GM12875 (cell line): ENCODE data around the gene OXER1.

Experiments used
- H3K4me3 ChIP-seq: one replicate; pipeline ENCODE4 v1.5.1; 2011; ENCODE audit warnings: low read depth, low read length, control low read depth
- CTCF ChIP-seq: IDR thresholded peaks from 2 replicates; pipeline ENCODE4 v1.5.1; 2011; ENCODE audit warnings: low read depth, mild to moderate bottlenecking, control low read depth, inconsistent platforms, low read length, moderate library complexity, borderline replicate concordance; ENCODE audit not compliant: insufficient read depth

OXER1 gene

DNA sequence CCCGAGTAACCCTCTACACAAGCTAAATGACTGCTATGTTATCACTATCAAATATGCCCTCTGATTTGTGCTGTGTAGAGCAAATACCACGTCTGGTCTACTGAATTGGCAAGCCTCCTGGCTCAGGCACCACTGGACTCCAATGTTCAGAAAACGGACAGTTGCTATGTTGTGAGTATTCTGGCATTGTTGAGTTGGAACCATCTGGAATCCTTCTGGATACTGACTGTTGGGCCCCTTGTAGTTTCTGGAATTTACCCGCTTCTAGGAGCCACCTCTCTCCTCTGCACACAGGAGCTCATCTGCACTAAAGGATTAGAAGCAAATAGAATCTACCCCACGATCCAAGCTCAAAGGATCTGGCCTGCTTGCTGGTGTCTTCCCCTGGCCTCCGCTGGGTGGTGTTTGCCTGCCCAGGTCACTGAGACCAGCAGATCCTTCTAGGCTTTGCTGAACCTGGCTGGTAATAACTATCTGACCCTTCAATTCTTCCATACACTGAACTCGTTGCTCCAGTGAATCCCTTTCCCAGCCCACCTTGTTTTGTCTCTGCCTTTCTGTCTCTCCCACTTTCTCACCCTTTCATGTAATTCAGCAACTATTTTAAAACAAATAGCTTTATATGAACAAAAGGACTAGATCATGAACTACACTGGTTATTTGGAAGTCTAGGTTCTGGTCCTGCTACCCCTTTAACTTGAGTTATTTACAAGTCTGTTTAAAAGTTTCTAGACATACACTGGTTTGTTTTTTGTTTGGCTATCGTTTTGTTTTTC lies 30.5 kb upstream of the OXER1 start:
- TF ChIP-seq CTCF = peak; percentile 81
- H3K4me3 ChIP-seq = peak overlapping the region; percentile 2

DNA sequence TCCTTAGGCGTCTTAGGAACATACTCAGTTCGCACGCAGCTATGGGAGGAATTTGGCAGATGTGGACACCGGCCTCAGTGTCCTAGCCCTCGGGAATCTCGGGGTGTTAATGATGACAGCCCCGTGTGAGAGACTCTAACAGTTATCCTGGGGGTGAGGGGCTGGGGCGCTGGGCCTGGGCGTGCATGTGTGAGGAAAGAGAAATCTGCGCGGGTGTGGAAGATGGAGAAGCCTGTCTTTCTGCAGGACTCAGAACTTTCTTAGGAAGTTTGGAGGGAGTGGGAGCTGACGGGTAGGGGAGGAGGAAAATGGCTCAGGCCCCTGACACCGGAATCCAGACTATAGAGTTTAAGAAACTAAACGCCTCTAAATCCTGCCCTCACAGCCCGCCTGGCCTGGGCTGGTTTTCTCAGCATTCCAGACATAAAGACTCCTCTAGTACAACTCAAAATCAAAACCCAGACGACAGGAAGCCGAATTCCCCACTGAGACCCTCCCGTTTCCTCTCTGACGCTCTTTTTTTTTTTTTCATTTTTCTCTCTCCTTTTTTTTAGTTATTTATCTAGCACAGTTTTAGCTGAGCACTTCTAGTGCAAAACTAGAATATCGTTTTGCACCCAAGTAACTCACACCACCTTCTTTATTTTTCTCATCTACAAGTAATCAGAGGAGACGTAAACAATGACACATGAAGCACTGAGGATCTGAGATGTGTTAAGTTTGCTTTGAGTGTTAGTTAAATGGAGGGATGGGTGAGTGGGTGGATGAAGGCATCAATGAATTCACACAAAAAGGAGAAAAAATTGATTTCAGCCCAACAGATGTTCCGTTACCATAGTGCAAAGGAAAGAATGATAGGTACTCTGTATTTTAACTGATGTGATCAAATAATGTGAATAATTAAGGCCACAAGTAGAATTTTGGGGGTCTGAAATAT lies 29.7 kb upstream of the OXER1 start:
- peak overlapping the region; percentile 62 for H3K4me3 ChIP-seq
- TF ChIP-seq CTCF = no peak

DNA sequence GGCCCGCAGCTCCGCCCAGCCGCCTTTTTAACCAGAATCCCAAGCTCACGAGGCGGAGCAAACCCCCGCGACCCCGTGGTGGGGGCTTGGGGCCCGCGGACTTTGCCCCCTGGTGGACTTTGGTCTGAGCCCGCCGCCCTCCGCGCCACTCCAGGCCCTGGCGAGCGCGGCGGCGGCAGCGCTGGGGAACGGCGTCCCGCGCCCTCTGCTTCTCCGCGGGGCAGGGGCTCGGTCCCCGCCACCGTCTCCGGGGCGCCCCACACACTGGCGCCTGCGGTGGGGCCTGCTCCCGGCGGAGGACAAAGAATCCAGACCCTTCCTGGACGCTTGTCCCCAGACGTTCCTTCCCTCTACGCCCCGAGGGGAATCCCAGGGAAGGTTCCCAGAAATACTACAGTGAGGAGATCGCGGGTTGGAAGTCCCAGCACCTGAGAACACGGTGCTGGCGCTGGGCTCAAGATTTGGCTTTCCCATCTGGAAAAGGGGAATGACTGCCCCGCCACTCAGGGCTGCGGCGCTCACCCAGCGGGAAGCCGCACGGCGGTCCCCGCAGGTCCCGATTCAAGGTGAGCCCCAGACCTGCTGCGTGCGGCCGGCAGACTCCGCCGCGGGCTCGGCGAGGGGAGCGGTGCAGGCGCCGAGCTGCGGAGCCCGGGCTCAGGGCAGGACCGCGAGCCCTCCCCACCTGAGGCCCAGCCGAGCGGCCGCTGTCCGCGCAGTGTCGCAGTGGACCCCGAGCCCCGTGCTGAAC lies 28.8 kb upstream of the OXER1 start, which contains the start of gene HAAO:
TSS of gene HAAO (minus strand) at position 1 of the 751 bp plus-strand sequence. CDS start 47 bp downstream, outside the sequence.
- TF ChIP-seq CTCF = 0 out of 2 replicates have a peak, but pooled peaks have one; percentile 31
- H3K4me3 ChIP-seq = peak within 1 kb of the TSS; percentile 62

- peak overlapping the region; percentile 62 for H3K4me3 ChIP-seq
- TF ChIP-seq CTCF = no peak
Observed at GRCh38 chr2:42792087-42792582, 28.2 kb upstream of the OXER1 start.

- TF ChIP-seq CTCF = no peak
- H3K4me3 ChIP-seq = peak overlapping the region; percentile 62
Observed at GRCh38 chr2:42791606-42792005, 27.7 kb upstream of the OXER1 start.

DNA sequence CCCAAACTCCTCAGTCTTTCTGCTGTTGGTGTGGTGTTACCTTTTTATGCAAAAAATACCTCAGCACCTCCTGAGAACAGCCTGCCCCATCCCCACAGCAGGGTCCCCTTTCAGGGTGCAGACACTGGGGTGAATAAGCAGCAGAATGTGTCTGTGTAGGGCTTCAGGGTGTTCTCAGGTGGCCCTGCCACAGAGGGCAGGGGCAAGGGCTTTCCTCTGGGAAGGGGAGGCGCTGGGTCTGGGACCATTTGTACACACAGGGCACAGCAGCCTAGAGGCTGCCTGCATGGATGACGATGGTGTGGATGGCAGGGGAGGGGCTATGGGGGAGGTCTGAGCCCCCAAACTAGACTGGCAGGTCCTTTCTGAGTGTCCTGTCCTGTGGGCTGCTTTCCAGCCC lies 25.8 kb upstream of the OXER1 start:
- TF ChIP-seq CTCF = no peak
- no peak overlapping the region for H3K4me3 ChIP-seq
